Stimulated activated CD8-positive, alpha-beta memory T cell treated with anti-CD3 and anti-CD28 coated beads, Interleukin-2, amount 100 ng/mL, for 48 hours (primary cell): ENCODE measurements around the gene NSD2.
"Not testable (repeated sequence)": the region's sequence is repeated elsewhere in the genome, so short reads cannot be mapped to it uniquely, and the experiment has no call there.

Experiments
- DNase-seq, 2 donors: peaks; one replicate each; pipeline ENCODE4 v3.0.0-alpha.2; 2020; ENCODE audit warnings: low read depth in 2 of 2

The NSD2 gene

DNA sequence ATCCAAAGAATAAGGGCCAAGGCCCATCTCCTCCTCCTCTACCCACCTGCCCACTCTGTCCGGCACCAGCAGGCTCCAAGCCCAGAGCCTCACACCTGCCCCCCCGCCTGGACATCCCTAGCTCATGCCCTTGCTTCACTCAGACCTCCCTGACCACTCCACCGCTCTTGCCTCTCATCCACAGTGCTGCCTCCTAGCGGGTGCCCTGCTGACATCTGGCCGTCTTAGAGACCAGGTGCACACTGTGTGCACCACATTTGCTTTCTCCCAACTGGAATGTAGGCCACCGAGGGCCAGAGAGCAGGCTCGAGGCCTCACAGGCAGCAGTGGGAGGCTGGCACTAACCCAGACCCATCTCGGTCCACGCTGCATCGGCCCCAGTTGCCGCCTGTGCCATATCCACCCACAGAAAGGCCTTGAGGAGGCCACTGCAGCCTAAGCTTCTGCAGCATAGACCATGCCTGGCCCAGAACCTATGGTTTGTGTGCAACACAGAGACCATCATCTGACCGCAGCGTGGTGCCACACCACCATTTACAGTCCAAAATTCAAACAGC, 28.8 kb upstream of the NSD2 start:
- DNase-seq = no peak

DNA sequence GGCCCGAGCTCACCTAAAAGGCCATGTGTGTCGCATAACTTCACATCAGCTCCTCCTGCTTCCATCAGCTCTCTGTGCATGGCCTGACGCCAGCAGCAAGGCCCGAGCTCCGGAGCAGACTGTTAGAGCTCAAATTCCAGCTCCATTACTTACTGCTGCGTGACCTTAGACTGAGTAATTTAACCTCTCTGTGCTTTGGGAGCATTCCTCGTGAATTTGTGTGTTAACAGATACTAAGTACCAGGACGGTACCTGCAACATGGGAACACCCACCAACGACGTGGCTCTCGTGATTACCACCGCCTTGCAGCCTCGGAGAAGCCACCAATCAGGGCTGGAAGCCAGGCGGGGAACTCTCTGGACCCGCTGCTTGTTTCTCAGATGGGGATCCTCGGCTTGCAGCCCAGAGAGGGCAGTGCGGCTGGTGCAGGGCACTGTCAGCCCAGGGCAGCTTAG, 28.2 kb upstream of the NSD2 start:
- no peak for DNase-seq

DNA sequence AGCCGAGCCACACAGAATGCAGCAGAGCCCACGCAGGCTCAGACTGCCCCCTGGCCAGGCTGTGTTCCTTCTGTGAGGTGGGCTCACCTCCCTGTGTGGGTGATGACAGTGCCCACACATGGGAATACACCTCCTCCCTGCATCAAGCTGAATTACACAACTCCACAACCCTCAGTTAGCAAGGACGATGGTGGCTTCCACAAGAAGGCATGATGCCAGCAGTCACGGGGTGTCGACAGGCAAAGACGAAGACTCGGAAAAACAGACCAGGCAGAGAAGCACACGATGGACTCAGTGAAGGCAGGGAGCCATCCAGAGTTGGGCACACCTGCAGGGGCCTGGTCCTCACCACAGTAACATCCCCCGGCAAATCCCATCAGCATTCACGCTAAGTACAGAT, 27.3 kb upstream of the NSD2 start:
- DNase-seq = no peak

DNA sequence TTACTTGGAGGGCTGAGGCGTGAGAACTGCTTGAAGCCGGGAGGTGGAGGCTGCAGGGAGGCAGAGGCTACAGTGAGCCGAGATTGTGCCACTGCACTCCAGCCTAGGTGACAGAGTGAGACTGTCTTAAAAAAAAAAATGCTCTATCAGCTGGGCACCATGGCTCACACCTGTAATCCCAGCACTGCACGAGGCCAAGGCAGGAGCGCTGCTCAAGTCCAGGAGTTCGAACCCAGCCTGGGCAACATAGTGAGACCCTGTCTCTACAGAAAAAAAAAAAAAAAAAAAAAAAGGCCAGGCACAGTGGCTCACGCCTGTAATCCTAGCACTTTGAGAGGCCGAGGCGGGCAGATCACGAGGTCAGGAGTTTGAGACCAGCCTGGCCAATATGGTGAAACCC, 26.6 kb upstream of the NSD2 start:
- not testable (repeated sequence) for DNase-seq

- DNase-seq = no peak
Observed at GRCh38 chr4:1846580-1846979, 24.6 kb upstream of the NSD2 start.

- no peak for DNase-seq
Observed at GRCh38 chr4:1850276-1850675, 20.9 kb upstream of the NSD2 start.

GRCh38 chr4:1851160-1851559, 20.0 kb upstream of the NSD2 start:
- DNase-seq = no peak

DNA sequence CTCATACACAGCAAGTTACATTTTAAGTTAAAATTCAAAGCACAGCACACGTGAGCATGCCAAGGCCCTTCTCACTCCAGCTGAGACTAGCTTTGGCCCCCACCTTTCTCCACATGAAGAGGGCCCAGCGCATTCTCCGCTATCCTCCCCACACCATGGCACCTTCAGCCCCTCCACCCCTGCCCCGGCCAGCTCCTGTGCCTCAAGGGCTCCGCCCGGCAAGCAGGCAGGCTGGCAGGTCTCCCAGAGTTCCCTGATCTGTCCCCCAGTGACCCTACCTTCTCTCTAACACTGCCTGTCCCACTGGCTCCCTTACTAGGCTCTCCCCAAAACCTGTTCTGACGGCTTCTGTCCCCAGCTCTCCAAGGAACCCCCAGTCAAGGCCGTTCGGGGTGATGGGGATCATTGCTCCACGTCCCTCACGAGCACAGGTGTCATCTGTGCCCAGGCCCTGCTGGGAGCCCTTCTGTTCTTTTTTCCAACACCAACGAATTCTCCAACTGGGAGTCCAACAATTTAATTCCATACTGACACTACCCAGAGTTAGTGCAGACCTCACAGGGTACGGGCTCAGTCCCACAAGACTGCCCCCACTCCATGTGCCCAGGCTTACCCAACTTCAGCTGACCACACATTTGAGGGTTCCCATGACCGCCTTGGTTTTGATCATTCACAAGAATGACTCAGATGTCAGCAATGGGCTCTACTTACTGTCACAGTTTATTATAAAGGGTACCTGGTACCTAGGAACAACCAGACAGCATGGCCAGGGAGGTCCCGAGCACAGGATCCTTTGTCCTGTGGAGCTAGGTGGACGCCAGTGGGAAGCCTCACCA, 19.4 kb upstream of the NSD2 start:
- DNase-seq = no peak

DNA sequence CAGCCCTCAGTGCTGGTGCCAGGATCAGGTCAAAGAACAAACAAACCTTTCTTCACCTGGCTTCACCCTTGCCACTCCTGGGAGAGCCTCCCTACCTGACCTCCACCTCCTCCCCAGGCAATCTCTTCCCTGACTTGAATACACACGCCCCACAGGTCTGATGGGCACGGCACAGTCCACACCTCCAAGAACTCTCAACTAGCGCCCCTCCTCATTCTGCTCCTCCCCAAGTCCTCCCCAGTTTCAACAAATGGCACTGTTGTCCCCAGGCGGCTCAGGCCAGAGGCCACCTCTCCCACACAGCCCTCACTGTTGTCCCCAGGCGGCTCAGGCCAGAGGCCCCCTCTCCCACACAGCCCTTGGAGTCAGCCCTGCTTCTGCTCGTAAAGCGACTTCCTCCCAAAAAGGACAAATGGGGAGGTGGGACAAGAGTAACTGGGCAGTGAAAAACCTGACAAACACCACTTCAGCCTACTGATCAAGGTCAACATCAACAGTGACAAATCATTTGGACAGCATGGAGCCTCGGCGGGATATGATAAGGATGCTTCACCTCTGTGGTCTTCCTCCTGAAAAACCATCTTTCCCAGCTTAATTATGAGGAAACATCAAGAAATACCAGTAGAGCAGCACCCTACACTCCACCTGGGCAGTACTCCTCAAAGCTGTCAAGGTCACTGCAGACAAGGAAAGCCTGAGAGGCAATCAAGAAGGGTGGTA, 18.1 kb upstream of the NSD2 start:
- DNase-seq = no peak

DNA sequence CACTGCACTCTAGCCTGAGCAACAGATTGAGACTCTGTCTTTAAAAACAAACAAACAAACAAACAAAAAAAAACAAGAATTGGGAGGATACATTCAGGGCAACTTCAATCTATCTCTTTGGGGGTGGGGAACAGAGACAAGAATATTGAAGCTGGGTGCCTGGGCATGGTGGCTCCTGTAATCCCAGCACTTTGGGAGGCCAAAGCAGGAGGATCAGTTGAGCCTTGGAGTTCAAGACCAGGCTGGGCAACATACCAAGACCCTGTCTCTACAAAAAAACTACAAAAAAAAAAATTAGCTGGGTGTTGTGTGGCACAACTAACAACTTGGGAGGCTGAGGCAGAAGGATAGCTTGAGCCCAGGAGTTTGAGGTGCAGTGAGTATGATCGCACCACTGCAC, 16.4 kb upstream of the NSD2 start:
- no peak for DNase-seq

GRCh38 chr4:1855333-1856070, 15.7 kb upstream of the NSD2 start:
- DNase-seq = no peak

GRCh38 chr4:1856071-1856942, 14.9 kb upstream of the NSD2 start, which contains the start of gene LETM1:
Gene LETM1, minus strand, starts transcription at chr4:1856156. Its CDS starts 206 bp downstream, at chr4:1855950.
- peak; percentile 92 to 94 for DNase-seq

GRCh38 chr4:1856943-1857699, 14.1 kb upstream of the NSD2 start:
- no peak for DNase-seq

DNA sequence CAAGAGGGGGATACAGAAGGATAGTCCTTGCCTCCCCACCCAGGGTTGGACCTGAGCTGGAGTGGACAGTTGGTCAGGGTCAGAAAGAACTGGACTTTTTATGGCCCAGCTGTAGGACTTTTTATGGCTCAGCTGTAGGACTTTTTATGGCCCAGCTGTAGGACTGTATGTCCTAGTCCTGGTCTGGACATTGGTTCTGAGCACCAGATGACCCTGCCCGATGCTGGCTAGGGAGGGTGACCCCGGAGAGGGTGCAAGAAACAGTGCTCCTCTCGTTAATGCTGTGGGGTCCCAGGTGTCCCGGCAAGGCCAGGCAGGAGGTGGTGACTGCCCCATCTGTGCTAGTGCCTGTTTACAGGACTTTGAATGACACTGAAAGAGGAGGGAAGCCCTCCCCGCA, 13.3 kb upstream of the NSD2 start:
- DNase-seq = no peak

GRCh38 chr4:1859389-1859753, 11.8 kb upstream of the NSD2 start:
- DNase-seq = no peak

- no peak for DNase-seq
Observed at GRCh38 chr4:1862055-1862911, 8.9 kb upstream of the NSD2 start.

DNA sequence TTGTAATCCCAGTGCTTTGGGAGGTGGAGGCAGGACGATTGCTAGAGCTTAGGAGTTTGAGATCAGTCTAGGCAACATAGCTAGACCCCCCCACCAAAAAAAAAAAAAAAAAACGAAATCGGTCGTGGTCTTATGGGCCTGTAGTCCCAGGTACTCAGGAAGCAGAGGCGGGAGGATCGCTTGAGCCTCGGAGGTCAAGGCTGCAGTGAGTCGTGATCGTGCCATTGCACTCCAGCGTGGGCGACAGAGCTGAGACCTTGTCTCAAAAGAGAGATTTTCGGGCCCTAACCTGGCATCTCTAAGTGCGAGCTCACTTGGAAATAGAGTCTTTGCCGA, 8.3 kb upstream of the NSD2 start:
- no peak for DNase-seq

GRCh38 chr4:1863297-1864033, 7.7 kb upstream of the NSD2 start:
- DNase-seq = no peak
